Neural crest cell (in vitro differentiated cells): Measurements from ENCODE around the gene ZNF761. TPM values are rescaled to one million over a fixed set of nuclear protein-coding genes. Genes with fewer than 3 reads are reported as not detected.
A peak's percentile ranks its signal among the peaks of the same experiment; 100 is the strongest.
"Not testable (repeated sequence)": the region's sequence is repeated elsewhere in the genome, so short reads cannot be mapped to it uniquely, and the experiment has no call there.

Source experiments
- DNase-seq: peaks from one replicate; pipeline ENCODE4 v3.0.0; 2021; ENCODE audit warnings: low read depth, mixed read lengths, low spot score
- H3K27ac Mint-ChIP-seq: one replicate; pipeline ENCODE4 v1.8.0; 2021; ENCODE audit warnings: mild to moderate bottlenecking, mixed read lengths; ENCODE audit not compliant: unreplicated experiment
- H3K27me3 Mint-ChIP-seq: 2 replicates; pipeline ENCODE4 v1.8.0; 2021; ENCODE audit warnings: low read depth, mild to moderate bottlenecking, mixed read lengths
- H3K36me3 Mint-ChIP-seq: 2 replicates; pipeline ENCODE4 v1.8.0; 2021; ENCODE audit warnings: low read depth, mild to moderate bottlenecking, mixed read lengths
- H3K4me1 Mint-ChIP-seq: 2 replicates; pipeline ENCODE4 v1.8.0; 2021; ENCODE audit warnings: mixed read lengths
- H3K4me3 Mint-ChIP-seq: one replicate; pipeline ENCODE4 v1.8.0; 2021; ENCODE audit warnings: mild to moderate bottlenecking, mixed read lengths
- H3K9me3 Mint-ChIP-seq: 2 replicates; pipeline ENCODE4 v1.8.0; 2021; ENCODE audit warnings: mixed read lengths
- total RNA-seq: library from RNA; stranded (reverse); gene quantifications from 2 replicates; pipeline ENCODE4 v1.2.1, GENCODE V29; 2021
- TF ChIP-seq, protein P1 (sequence below): fragments of 200-600 bp; sonication (generic); conservative IDR thresholded peaks from 2 replicates; pipeline ENCODE4 v1.5.0; 2021; ENCODE audit warnings: antibody characterized with exemption, mild to moderate bottlenecking

Gene ZNF761
- total RNA-seq, 1 donor from 2014 or later = 10.0 TPM

DNA sequence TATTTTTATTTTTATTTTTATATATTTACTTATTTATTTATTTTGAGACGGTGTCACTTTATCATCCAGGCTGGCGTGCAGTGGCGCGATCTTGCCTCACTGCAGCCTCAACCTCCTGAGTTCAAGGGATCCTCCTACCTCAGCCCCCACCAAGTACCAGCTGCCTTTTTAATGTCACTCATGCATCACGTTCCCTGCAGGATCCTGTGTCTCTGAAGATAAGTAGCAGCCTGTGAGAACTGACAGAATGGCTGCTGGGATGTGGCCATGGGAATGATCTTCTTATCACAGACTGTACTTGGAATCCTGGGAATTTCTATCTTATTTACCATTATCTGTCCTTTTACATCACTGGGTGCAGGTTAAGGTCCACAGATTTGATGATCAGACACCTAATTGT is 9.2 kb upstream of the ZNF761 start:
- H3K4me1 Mint-ChIP-seq = peaks cover 4% of the 10 kb centered on the region
- TF ChIP-seq, protein P1, sequence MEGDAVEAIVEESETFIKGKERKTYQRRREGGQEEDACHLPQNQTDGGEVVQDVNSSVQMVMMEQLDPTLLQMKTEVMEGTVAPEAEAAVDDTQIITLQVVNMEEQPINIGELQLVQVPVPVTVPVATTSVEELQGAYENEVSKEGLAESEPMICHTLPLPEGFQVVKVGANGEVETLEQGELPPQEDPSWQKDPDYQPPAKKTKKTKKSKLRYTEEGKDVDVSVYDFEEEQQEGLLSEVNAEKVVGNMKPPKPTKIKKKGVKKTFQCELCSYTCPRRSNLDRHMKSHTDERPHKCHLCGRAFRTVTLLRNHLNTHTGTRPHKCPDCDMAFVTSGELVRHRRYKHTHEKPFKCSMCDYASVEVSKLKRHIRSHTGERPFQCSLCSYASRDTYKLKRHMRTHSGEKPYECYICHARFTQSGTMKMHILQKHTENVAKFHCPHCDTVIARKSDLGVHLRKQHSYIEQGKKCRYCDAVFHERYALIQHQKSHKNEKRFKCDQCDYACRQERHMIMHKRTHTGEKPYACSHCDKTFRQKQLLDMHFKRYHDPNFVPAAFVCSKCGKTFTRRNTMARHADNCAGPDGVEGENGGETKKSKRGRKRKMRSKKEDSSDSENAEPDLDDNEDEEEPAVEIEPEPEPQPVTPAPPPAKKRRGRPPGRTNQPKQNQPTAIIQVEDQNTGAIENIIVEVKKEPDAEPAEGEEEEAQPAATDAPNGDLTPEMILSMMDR = no peak
- H3K36me3 Mint-ChIP-seq = peaks cover 8% of the 10 kb centered on the region
- peaks cover 4% of the 10 kb centered on the region for H3K9me3 Mint-ChIP-seq
- DNase-seq = no peak
- H3K27ac Mint-ChIP-seq = no peak overlapping the region
- no peaks in the 10 kb centered on the region for H3K27me3 Mint-ChIP-seq
- H3K4me3 Mint-ChIP-seq = no peak overlapping the region

DNA sequence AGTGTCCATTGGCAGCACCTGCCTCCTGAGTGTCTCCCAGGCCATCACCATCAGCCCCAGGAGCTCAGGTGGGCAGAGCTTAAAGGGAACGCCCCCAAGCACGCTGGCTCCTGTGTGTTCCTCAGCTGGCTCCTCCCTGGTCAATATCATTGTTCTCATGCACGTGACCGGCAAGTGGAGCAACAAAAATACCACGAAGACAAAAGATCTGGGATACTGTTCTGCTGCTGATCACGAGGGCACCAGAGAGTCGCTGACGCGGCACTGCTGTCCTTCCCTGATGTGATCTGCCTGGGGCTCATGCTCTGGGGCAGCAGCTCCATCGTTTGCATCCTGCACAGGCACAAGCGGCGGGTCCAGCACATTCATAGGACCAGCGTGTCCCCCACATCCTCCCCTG is 8.7 kb upstream of the ZNF761 start:
- H3K9me3 Mint-ChIP-seq, H3K4me3 Mint-ChIP-seq, DNase-seq, H3K27me3 Mint-ChIP-seq, H3K4me1 Mint-ChIP-seq, H3K36me3 Mint-ChIP-seq, H3K27ac Mint-ChIP-seq: not testable (repeated sequence)

DNA sequence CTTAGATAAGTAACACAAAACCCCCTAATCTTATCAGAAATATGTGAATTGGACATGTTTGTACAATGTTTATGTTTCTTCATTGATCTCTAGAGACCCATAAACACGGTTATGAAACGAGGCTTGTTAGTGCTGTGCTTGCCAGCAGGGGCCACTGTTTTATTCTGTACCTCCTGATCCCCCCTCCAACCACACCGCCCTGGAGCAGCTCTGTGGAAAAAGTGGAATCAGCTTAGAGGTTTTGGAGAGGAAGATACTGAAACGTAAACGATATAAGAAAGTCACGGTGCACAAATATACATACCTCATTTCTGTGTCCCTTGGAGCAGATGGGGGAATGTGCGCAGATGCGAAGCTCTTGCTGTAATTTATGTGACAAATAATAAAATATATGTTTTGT is 8.1 kb upstream of the ZNF761 start:
- H3K4me3 Mint-ChIP-seq, H3K9me3 Mint-ChIP-seq, H3K27ac Mint-ChIP-seq, H3K36me3 Mint-ChIP-seq, H3K4me1 Mint-ChIP-seq, H3K27me3 Mint-ChIP-seq: not testable (repeated sequence)
- TF ChIP-seq, protein P1 = peak; percentile 48
- peak; percentile 1 for DNase-seq

DNA sequence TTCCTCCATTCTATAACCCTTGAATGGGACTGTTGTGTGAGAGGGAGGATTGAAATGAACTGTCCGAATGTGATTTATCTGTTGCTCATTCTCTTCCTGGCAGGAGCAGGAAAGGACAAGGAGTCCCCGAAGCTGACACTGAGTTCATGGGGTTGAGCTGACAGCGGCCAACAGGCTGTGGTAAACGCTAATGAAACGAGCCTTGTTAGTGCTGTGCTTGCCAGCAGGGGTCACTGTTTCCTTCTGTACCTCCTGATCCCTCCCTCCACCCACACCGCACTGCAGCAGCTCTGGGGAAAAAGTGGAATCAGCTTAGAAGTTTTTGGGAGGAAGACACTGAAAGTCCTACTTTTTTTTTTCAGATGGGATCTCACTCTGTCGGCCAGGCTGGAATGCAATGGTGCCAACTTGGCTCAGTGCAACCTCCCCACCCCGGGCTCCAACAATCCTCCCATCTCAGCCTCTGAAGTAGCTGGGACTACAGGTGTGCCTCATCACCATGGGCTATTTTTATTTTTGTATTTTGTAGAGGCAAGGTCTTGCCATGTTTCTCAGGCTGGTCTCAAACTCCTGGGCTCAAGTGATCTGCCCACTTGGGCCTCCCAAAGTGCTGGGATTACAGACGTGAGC is 6.7 kb upstream of the ZNF761 start:
- Mint-ChIP-seq H3K27me3 (no peaks in the 10 kb centered on the region), H3K9me3 (no peaks in the 10 kb centered on the region), H3K27ac (no peak overlapping the region), H3K4me1 (peaks cover 4% of the 10 kb centered on the region), H3K4me3 (peak overlapping the region; percentile 41), H3K36me3 (peaks cover 2% of the 10 kb centered on the region)
- TF ChIP-seq, protein P1 = peak; percentile 87
- peak; percentile 76 for DNase-seq

DNA sequence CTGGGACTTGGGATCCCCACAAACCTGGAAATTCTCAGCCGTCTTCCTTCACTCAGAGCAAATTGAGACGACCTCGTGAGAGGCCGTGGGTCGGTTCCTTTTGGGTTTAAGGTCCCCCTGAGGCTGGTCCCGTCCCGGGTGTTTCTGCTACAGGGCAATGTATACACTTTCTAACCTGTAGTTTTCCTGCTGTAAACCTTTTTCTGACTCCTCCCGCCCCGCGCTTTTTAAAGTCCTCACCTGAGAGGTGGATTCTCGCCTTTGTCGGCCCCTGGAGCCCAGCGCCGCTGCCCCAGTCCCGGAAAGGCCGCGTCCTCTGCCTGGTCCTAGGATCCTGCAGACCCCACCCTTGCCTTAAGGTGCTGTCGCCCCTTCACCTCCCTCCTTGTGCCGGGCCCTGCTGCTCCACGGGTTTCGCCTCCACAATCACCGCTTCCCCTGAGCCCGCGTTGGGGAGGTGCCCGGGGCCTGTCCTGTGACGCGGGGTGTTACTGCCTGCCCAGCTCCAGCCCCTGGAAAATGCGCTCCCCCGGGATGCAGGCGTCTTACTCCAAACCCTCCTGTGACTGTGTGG is 391 bp downstream of the ZNF761 start:
- Mint-ChIP-seq H3K4me3 (peak overlapping the region; percentile 97), H3K4me1 (peaks cover 25% of the 10 kb centered on the region), H3K36me3 (peaks cover 15% of the 10 kb centered on the region)

DNA sequence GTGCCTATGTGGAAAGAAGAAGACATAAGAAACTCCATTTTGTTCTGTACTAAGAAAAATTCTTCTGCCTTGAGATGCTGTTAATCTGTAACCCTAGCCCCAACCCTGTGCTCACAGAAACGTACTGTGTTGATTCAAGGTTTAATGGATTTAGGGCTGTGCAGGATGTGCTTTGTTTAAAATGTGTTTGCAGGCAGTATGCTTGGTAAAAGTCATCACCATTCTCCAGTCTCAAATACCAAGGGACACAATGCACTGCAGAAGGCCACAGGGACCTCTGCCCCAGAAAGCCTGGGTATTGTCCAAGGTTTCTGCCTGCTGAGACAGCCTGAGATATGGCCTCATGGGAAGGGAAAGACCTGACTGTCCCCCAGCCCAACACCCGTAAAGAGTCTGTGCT is 12.0 kb downstream of the ZNF761 start:
- not testable (repeated sequence) for H3K27ac Mint-ChIP-seq, H3K4me1 Mint-ChIP-seq, DNase-seq, H3K27me3 Mint-ChIP-seq, H3K4me3 Mint-ChIP-seq
- H3K9me3 Mint-ChIP-seq = peaks cover 19% of the 10 kb centered on the region
- H3K36me3 Mint-ChIP-seq = peaks cover 75% of the 10 kb centered on the region

More for the DNA sequence above, 391 bp downstream of the ZNF761 start:
- Mint-ChIP-seq H3K27me3 (peaks cover 9% of the 10 kb centered on the region), H3K9me3 (no peaks in the 10 kb centered on the region), H3K27ac (peak overlapping the region; percentile 67)
- TF ChIP-seq, protein P1 = no peak
- DNase-seq = peak; percentile 4

DNA sequence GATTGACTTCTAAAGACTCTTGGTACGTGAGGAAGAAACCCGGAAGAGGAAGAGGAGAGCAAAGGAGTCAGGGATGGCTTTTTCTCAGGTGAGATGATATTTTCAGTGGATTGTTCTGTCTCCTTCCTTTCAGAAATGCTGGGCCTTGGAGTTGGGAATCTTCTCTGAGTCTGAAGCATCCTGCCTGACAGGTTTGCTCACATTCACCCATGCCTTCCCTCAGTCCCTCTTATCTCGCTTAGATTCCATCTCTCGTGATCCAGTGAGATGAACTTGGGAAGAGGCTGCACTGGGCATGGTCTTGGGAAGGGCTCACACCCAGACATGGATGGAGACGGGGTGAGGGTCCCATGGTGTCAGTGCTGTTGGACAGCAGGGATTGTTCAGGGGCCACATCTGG is 15.4 kb downstream of the ZNF761 start:
- not testable (repeated sequence) for H3K27ac Mint-ChIP-seq, DNase-seq, H3K4me3 Mint-ChIP-seq, H3K27me3 Mint-ChIP-seq, H3K4me1 Mint-ChIP-seq
- peaks cover 20% of the 10 kb centered on the region for H3K9me3 Mint-ChIP-seq
- peaks cover 76% of the 10 kb centered on the region for H3K36me3 Mint-ChIP-seq
